Endothelial cell of umbilical vein (primary cell): Measurements from ENCODE around the gene PCARE. TPM values are rescaled to one million over a fixed set of nuclear protein-coding genes. Genes with fewer than 3 reads are reported as not detected.

Source experiments
- BruUV-seq: library from RNA; stranded (reverse); fragments of 400-500 nt; replicated peaks from 2 replicates; lab custom pipeline; 2021; lab: Mats Ljungman, UMichigan
- CTCF ChIA-PET: fragments of 300-600, 350-600 bp; sonication (Branson Sonifier 250); formaldehyde crosslinking; loops from one replicate; lab custom pipeline; 2021; ENCODE audit warnings: antibody characterized with exemption, inconsistent platforms; lab: Charles Lee
- POLR2A ChIA-PET: fragments of 300-600, 350-600 bp; sonication (Branson Sonifier 250); formaldehyde crosslinking; loops from one replicate; lab custom pipeline; 2021; ENCODE audit warnings: antibody characterized with exemption, inconsistent platforms; lab: Charles Lee
- DNase-seq: peaks from one replicate; pipeline ENCODE4 v3.0.0-alpha.2; 2011; ENCODE audit warnings: low read depth, low spot score
- FAIRE-seq: peaks from 2 replicates; lab custom pipeline; 2011; peaks lifted over from hg19 to GRCh38; lab: Jason Lieb, UNC
- H2AFZ ChIP-seq: 2 replicates; pipeline ENCODE4 v1.6.0; 2012; ENCODE audit warnings: low read depth, low read length, control low read depth, inconsistent platforms
- H3K27ac ChIP-seq: 2 replicates; pipeline ENCODE4 v1.5.1; 2011; ENCODE audit warnings: low read depth, mild to moderate bottlenecking, control low read depth, low read length, moderate library complexity; ENCODE audit not compliant: insufficient read depth
- H3K27me3 ChIP-seq, 2 experiments: 2 replicates each; pipeline versions ENCODE4 v1.6.0 to v1.6.1; 2011; ENCODE audit warnings: low read length in 2 of 2, mixed read lengths in 1 of 2; ENCODE audit not compliant: control insufficient read depth in 2 of 2, insufficient read depth in 2 of 2
- H3K36me3 ChIP-seq, 2 experiments: 2 replicates in 1 of 2; 3 replicates in 1 of 2; pipeline ENCODE4 v1.5.1; 2011; ENCODE audit warnings: low read length in 2 of 2, mild to moderate bottlenecking in 1 of 2, moderate library complexity in 1 of 2; ENCODE audit not compliant: control insufficient read depth in 2 of 2, insufficient read depth in 2 of 2; ENCODE audit errors: extremely low read depth in 1 of 2
- H3K4me1 ChIP-seq: 3 replicates; pipeline ENCODE4 v1.5.1; 2011; ENCODE audit warnings: mild to moderate bottlenecking, low read length; ENCODE audit not compliant: control insufficient read depth, insufficient read depth; ENCODE audit errors: extremely low read depth
- H3K4me2 ChIP-seq: 2 replicates; pipeline ENCODE4 v1.6.1; 2011; ENCODE audit warnings: low read length, control low read depth, mixed read lengths; ENCODE audit not compliant: insufficient read depth
- H3K4me3 ChIP-seq, 3 experiments: fragments of 200-600 bp in 1 of 3; sonication (generic), shearing (Covaris generic) in 1 of 3; replicated peaks in 1 of 3; 2 replicates each; pipeline ENCODE4 v1.5.1; 2011 to 2016; ENCODE audit warnings: control low read depth in 3 of 3, low read length in 3 of 3, mild to moderate bottlenecking in 2 of 3, inconsistent platforms in 1 of 3, low read depth in 1 of 3, moderate library complexity in 1 of 3; ENCODE audit not compliant: insufficient read depth in 1 of 3
- H3K79me2 ChIP-seq: 2 replicates; pipeline ENCODE4 v1.6.0; 2012; ENCODE audit warnings: low read length, inconsistent platforms; ENCODE audit not compliant: control insufficient read depth, insufficient read depth
- H3K9ac ChIP-seq: replicated peaks from 2 replicates; pipeline ENCODE3; 2011; ENCODE audit warnings: low read length, control low read depth; ENCODE audit not compliant: insufficient read depth; ENCODE audit errors: extremely low read depth
- H3K9me1 ChIP-seq: replicated peaks from 3 replicates; pipeline ENCODE4 v1.6.0; 2011; ENCODE audit warnings: mild to moderate bottlenecking, low read length; ENCODE audit not compliant: control insufficient read depth, insufficient read depth; ENCODE audit errors: extremely low read depth
- H3K9me3 ChIP-seq: replicated peaks from 2 replicates; pipeline ENCODE4 v1.5.1; 2012; ENCODE audit warnings: low read length, inconsistent platforms; ENCODE audit not compliant: control insufficient read depth, insufficient read depth
- H4K20me1 ChIP-seq: replicated peaks from 2 replicates; pipeline ENCODE3; 2011; ENCODE audit warnings: mild to moderate bottlenecking, low read length; ENCODE audit not compliant: control insufficient read depth, insufficient read depth; ENCODE audit errors: extremely low read depth
- CTCF ChIP-seq, 2 donors: IDR thresholded peaks; 1 replicate in 1 of 2; 2 replicates in 1 of 2; pipeline ENCODE4 v1.5.1; 2011; ENCODE audit warnings: low read length in 2 of 2, mild to moderate bottlenecking in 2 of 2, moderate library complexity in 2 of 2, control low read depth in 1 of 2, inconsistent platforms in 1 of 2, low read depth in 1 of 2; ENCODE audit not compliant: insufficient read depth in 1 of 2; ENCODE audit errors: extremely low read depth in 1 of 2
- EZH2 ChIP-seq: IDR thresholded peaks from 2 replicates; pipeline ENCODE4 v1.6.1; 2012; ENCODE audit warnings: borderline replicate concordance, low read depth, mild to moderate bottlenecking, moderate library complexity, low read length, inconsistent platforms; ENCODE audit not compliant: severe bottlenecking
- FOS ChIP-seq: IDR thresholded peaks from 2 replicates; pipeline ENCODE4 v1.6.1; 2011; ENCODE audit warnings: mild to moderate bottlenecking, low read length, moderate library complexity, borderline replicate concordance; ENCODE audit not compliant: insufficient read depth
- GATA2 ChIP-seq: IDR thresholded peaks from 2 replicates; pipeline ENCODE4 v1.7.0; 2011; ENCODE audit warnings: low read depth, mild to moderate bottlenecking, moderate library complexity, mixed read lengths, low read length; ENCODE audit not compliant: insufficient read length, insufficient read depth
- JUN ChIP-seq: IDR thresholded peaks from 2 replicates; pipeline ENCODE4 v1.6.1; 2011; ENCODE audit warnings: borderline replicate concordance, low read depth; ENCODE audit not compliant: insufficient read length, insufficient read depth
- MYC ChIP-seq: IDR thresholded peaks from one replicate; pipeline ENCODE4 v1.6.1; 2011; ENCODE audit warnings: mild to moderate bottlenecking, low read depth, low read length
- POLR2A ChIP-seq: IDR thresholded peaks from 2 replicates; pipeline ENCODE4 v1.6.1; 2012; ENCODE audit warnings: low read depth, mild to moderate bottlenecking, control low read depth, low read length
- POLR2AphosphoS5 ChIP-seq: IDR thresholded peaks from 2 replicates; pipeline ENCODE4 v1.6.1; 2012; ENCODE audit warnings: low read depth, mild to moderate bottlenecking, control low read depth, low read length, moderate library complexity; ENCODE audit not compliant: insufficient read depth
- dilution Hi-C: fragments of 300-500 bp; cut with MboI; formaldehyde crosslinking; loops from one replicate; pipeline ENCODE4 v1.15.0; 2019; ENCODE audit warnings: low sequenced_read_pairs; ENCODE audit not compliant: extremely low pct_ligation_motif_present
- intact Hi-C: fragments of 100-400 bp; cut with micrococcal nuclease; formaldehyde crosslinking; loops from one replicate; pipeline ENCODE4 v1.10.0; 2022
- polyA plus RNA-seq, 4 experiments: library from polyadenylated mRNA; depleted of rRNA in 3 of 4; stranded (reverse) in 3 of 4; unstranded in 1 of 4; fragments of >200 nt; gene quantifications; 2 replicates each; pipeline versions ENCODE4 v1.2.1 to v1.2.3, GENCODE V29; 2011 to 2012; ENCODE audit warnings: missing spikeins in 1 of 4
- total RNA-seq: library from RNA; stranded (reverse); gene quantifications from 2 replicates; pipeline ENCODE4 v1.2.3, GENCODE V29; 2021
- TF ChIP-seq, protein P1 (sequence below): IDR thresholded peaks from 2 replicates; pipeline ENCODE4 v1.6.1; 2011; ENCODE audit not compliant: insufficient read depth, insufficient read length

PCARE gene
- total and polyA plus RNA-seq, 2 donors (not counting 3 experiments of a cell fraction or from before 2014, with no cell fraction given) = not detected

GRCh38 chr2:29112379-29112778 is 38.1 kb upstream of the PCARE start:
- ChIA-PET POLR2A (no interaction called here), CTCF (no interaction called here)
- Histone ChIP-seq H3K4me1 (peaks cover 13% of the 10 kb centered on the region), H4K20me1 (no peaks in the 10 kb centered on the region), H3K27me3 (no peaks in the 10 kb centered on the region), H3K36me3 (no peaks in the 10 kb centered on the region), H3K79me2 (peaks cover 15% of the 10 kb centered on the region), H2AFZ (no peak overlapping the region), H3K4me2 (no peak overlapping the region), H3K4me3 (no peak overlapping the region), H3K9me1 (no peaks in the 10 kb centered on the region), H3K27ac (no peak overlapping the region), H3K9ac (no peak overlapping the region), H3K9me3 (no peaks in the 10 kb centered on the region)
- BruUV-seq = no TSS peak
- intact Hi-C loops (no loop called here), dilution Hi-C loops (no loop called here)
- FAIRE-seq (no peak), DNase-seq (no peak)
- no peak for TF ChIP-seq FOS
- TF ChIP-seq JUN = no peak

- Histone ChIP-seq H4K20me1 (no peaks in the 10 kb centered on the region), H3K9me3 (no peaks in the 10 kb centered on the region), H3K27me3 (no peaks in the 10 kb centered on the region), H3K79me2 (peaks cover 2% of the 10 kb centered on the region), H3K4me1 (peaks cover 1% of the 10 kb centered on the region), H2AFZ (no peak overlapping the region), H3K9me1 (no peaks in the 10 kb centered on the region), H3K36me3 (no peaks in the 10 kb centered on the region), H3K4me2 (no peak overlapping the region), H3K27ac (no peak overlapping the region), H3K9ac (no peak overlapping the region), H3K4me3 (no peak overlapping the region)
- no peak for TF ChIP-seq POLR2AphosphoS5
- TF ChIP-seq CTCF (IDR thresholded peaks at IDR 0.05; ENCODE audit: extremely low read depth in 1 of 2, insufficient read depth in 1 of 2, low read depth in 1 of 2, low read length in 2 of 2) = no peak
- no peak for TF ChIP-seq FOS
- no peak for TF ChIP-seq JUN
- TF ChIP-seq EZH2 = no peak
- TF ChIP-seq MYC = no peak
- TF ChIP-seq, protein P1, sequence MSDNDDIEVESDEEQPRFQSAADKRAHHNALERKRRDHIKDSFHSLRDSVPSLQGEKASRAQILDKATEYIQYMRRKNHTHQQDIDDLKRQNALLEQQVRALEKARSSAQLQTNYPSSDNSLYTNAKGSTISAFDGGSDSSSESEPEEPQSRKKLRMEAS = no peak
- no peak for TF ChIP-seq POLR2A
- TF ChIP-seq GATA2 = no peak
- intact Hi-C loops (no loop called here), dilution Hi-C loops (no loop called here)
- BruUV-seq = no TSS peak
- POLR2A ChIA-PET = no interaction called here
- CTCF ChIA-PET = no interaction called here
- FAIRE-seq (no peak), DNase-seq (no peak)
These were observed 36.7 kb upstream of the PCARE start for GRCh38 chr2:29110916-29111535.
